Measurements from ENCODE around the gene SCG3. TPM values are rescaled to one million over a fixed set of nuclear protein-coding genes. Genes with fewer than 3 reads are reported as not detected.

The SCG3 gene
- total and polyA plus RNA-seq, 2 donors (not counting 1 experiment from before 2014, with no cell fraction given) = not detected

GRCh38 chr15:51757450-51757849, 76.1 kb downstream of the SCG3 start:
- no peak for TF ChIP-seq CTCF (IDR thresholded peaks at IDR 0.05)
- TF ChIP-seq EZH2 (IDR thresholded peaks at IDR 0.05; ENCODE audit: borderline replicate concordance, insufficient read depth, low read depth, low read length, poor library complexity, severe bottlenecking) = no peak
- Histone ChIP-seq H3K9me3 (ENCODE audit: control extremely low read depth in 1 of 3, control insufficient read depth in 2 of 3, insufficient read depth in 1 of 3, low read length in 2 of 3) (peaks cover 0 to 4% (median 0%) of the 10 kb centered on the region in 3 donors), H3K9ac (ENCODE audit: low read length) (no peak overlapping the region), H2AFZ (ENCODE audit: insufficient read depth, low read depth, low read length, poor library complexity, severe bottlenecking) (no peak overlapping the region), H3K27ac (ENCODE audit: low read length in 2 of 2) (no peak overlapping the region), H3K4me1 (ENCODE audit: control insufficient read depth in 2 of 2, insufficient read depth in 2 of 2, low read length in 2 of 2) (peaks cover 2 to 4% of the 10 kb centered on the region in 2 donors), H3K79me2 (ENCODE audit: control insufficient read depth, insufficient read depth, low read length) (peaks cover 73% of the 10 kb centered on the region), H3K36me3 (replicated peaks in 1 of 2; ENCODE audit: control extremely low read depth in 1 of 2, control insufficient read depth in 1 of 2, extremely low read depth in 1 of 2, insufficient read depth in 2 of 2, low read length in 1 of 2) (no peaks in the 10 kb centered on the region), H3K4me3 (ENCODE audit: control extremely low read depth in 1 of 5, extremely low read depth in 1 of 5, insufficient read depth in 1 of 5, low read depth in 2 of 5, low read length in 4 of 5) (no peak overlapping the region), H3K4me2 (replicated peaks; ENCODE audit: low read depth, low read length, poor library complexity, severe bottlenecking) (no peak overlapping the region), H4K20me1 (ENCODE audit: control insufficient read depth, insufficient read depth, low read length, poor library complexity, severe bottlenecking) (peaks cover 28% of the 10 kb centered on the region), H3K27me3 (replicated peaks in 1 of 4; ENCODE audit: control extremely low read depth in 1 of 4, control insufficient read depth in 3 of 4, insufficient read depth in 4 of 4, low read length in 3 of 4) (no peaks in the 10 kb centered on the region)
- ATAC-seq (ENCODE audit: low read depth) (no peak), DNase-seq (no peak)
- 90% methylated on average over 2 of the region's 2 CpGs for WGBS (ENCODE audit: insufficient coverage)
- Mint-ChIP-seq H3K9me3 (ENCODE audit: insufficient read depth) (no peaks in the 10 kb centered on the region), H3K4me1 (peaks cover 20% of the 10 kb centered on the region), H3K27me3 (no peaks in the 10 kb centered on the region), H3K27ac (no peak overlapping the region), H3K4me3 (no peak overlapping the region)
- ChIA-PET CTCF (interaction anchor here (0.7 to 4.3 kb wide), 5 partner anchors 14 to 107 kb away, joined by 3 to 35 read pairs (median 4); no protein-coding TSS in a partner anchor), POLR2A (no interaction called here)
- intact Hi-C loops (cut with micrococcal nuclease) = no loop called here

- ATAC-seq (ENCODE audit: low read depth) (no peak), DNase-seq (no peak)
- Histone ChIP-seq H3K4me3 (ENCODE audit: control extremely low read depth in 1 of 5, extremely low read depth in 1 of 5, insufficient read depth in 1 of 5, low read depth in 2 of 5, low read length in 4 of 5) (no peak overlapping the region), H3K36me3 (replicated peaks in 1 of 2; ENCODE audit: control extremely low read depth in 1 of 2, control insufficient read depth in 1 of 2, extremely low read depth in 1 of 2, insufficient read depth in 2 of 2, low read length in 1 of 2) (no peaks in the 10 kb centered on the region), H3K79me2 (ENCODE audit: control insufficient read depth, insufficient read depth, low read length) (peaks cover 61% of the 10 kb centered on the region), H3K9ac (ENCODE audit: low read length) (no peak overlapping the region), H3K9me3 (ENCODE audit: control extremely low read depth in 1 of 3, control insufficient read depth in 2 of 3, insufficient read depth in 1 of 3, low read length in 2 of 3) (peaks cover 0 to 4% (median 0%) of the 10 kb centered on the region in 3 donors), H4K20me1 (ENCODE audit: control insufficient read depth, insufficient read depth, low read length, poor library complexity, severe bottlenecking) (peaks cover 20% of the 10 kb centered on the region), H2AFZ (ENCODE audit: insufficient read depth, low read depth, low read length, poor library complexity, severe bottlenecking) (no peak overlapping the region), H3K4me2 (replicated peaks; ENCODE audit: low read depth, low read length, poor library complexity, severe bottlenecking) (no peak overlapping the region), H3K27me3 (replicated peaks in 1 of 4; ENCODE audit: control extremely low read depth in 1 of 4, control insufficient read depth in 3 of 4, insufficient read depth in 4 of 4, low read length in 3 of 4) (no peaks in the 10 kb centered on the region), H3K27ac (ENCODE audit: low read length in 2 of 2) (no peak overlapping the region), H3K4me1 (ENCODE audit: control insufficient read depth in 2 of 2, insufficient read depth in 2 of 2, low read length in 2 of 2) (no peaks in the 10 kb centered on the region)
- 100% methylated on average over 1 of the region's 1 CpG for WGBS (ENCODE audit: insufficient coverage)
- intact Hi-C loops (cut with micrococcal nuclease) = no loop called here
- Mint-ChIP-seq H3K9me3 (ENCODE audit: insufficient read depth) (no peaks in the 10 kb centered on the region), H3K4me3 (no peak overlapping the region), H3K27me3 (no peaks in the 10 kb centered on the region), H3K4me1 (peaks cover 8% of the 10 kb centered on the region), H3K27ac (no peak overlapping the region)
- CTCF ChIA-PET = interaction anchor here (0.7 to 4.3 kb wide), 3 partner anchors 9 to 108 kb away, joined by 3 to 35 read pairs (median 27); no protein-coding TSS in a partner anchor
- TF ChIP-seq CTCF (IDR thresholded peaks at IDR 0.05) = no peak
- TF ChIP-seq EZH2 (IDR thresholded peaks at IDR 0.05; ENCODE audit: borderline replicate concordance, insufficient read depth, low read depth, low read length, poor library complexity, severe bottlenecking) = no peak
- POLR2A ChIA-PET = interaction anchor here (0.6 kb wide), 1 partner anchor 482 kb away, joined by 4 read pairs; no protein-coding TSS in a partner anchor
Measured at GRCh38 chr15:51758645-51759044, 77.3 kb downstream of the SCG3 start.
